ENCODE results near the gene BLNK.

BLNK gene

DNA sequence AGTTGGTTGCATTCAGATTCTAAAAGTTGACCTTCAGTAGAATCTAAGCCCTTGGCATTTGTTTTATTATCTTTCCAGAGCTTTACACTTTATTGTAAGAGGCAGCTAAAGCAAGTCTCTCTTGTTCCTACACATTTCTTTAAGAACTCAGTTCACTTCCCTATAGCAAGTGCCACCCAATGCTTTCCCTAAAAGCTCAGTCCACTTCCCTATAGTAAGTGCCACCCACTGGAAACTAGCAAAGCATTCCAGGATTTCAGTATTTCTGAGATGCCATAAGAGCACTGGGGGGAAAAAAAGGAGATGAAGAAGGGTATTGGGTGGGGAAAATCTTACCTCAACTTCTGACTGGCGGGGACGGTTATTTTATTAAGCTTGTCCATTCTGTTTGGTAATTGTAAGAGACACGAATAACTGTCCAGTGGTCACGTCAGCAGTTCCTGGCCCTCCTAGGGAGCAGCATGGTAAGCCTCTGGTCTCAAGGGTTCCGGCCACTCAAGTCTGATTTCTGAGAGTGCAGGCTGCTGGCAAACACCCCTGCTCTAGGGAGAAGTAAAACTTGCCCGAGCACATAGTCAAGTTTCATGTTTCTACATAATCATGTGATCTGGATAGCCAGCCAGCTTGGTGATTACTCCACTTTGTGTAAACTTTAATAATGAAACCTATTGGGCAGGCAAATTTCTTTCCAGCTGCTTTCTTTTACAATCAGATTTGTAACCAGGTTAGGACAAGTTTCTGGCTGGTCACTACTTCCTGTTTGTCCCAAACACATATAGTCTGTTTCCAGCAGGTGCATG, at the start of gene BLNK:
Gene BLNK, minus strand, starts transcription at position 554 of the 800 bp plus-strand sequence. Its CDS starts 171 bp downstream, at position 383.
- CTCF ChIA-PET: interaction anchor here (0.6 to 1.8 kb wide), 4 partner anchors 10 to 583 kb away, joined by 3 to 14 read pairs (median 6); no protein-coding TSS in a partner anchor
- H3K27ac ChIP-seq: peak within 1 kb of the TSS; percentile 53
- TF ChIP-seq, protein P1, sequence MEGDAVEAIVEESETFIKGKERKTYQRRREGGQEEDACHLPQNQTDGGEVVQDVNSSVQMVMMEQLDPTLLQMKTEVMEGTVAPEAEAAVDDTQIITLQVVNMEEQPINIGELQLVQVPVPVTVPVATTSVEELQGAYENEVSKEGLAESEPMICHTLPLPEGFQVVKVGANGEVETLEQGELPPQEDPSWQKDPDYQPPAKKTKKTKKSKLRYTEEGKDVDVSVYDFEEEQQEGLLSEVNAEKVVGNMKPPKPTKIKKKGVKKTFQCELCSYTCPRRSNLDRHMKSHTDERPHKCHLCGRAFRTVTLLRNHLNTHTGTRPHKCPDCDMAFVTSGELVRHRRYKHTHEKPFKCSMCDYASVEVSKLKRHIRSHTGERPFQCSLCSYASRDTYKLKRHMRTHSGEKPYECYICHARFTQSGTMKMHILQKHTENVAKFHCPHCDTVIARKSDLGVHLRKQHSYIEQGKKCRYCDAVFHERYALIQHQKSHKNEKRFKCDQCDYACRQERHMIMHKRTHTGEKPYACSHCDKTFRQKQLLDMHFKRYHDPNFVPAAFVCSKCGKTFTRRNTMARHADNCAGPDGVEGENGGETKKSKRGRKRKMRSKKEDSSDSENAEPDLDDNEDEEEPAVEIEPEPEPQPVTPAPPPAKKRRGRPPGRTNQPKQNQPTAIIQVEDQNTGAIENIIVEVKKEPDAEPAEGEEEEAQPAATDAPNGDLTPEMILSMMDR (conservative IDR thresholded peaks at IDR 0.05; ENCODE audit: low read depth): no peak
- peak; percentile 77 for DNase-seq (ENCODE audit: low spot score)
- POLR2A ChIA-PET (ENCODE audit: low non-redundant PET): interaction anchor here (0.7 kb wide), 2 partner anchors 41 to 142 kb away, joined by 3 to 4 read pairs; no protein-coding TSS in a partner anchor

DNA sequence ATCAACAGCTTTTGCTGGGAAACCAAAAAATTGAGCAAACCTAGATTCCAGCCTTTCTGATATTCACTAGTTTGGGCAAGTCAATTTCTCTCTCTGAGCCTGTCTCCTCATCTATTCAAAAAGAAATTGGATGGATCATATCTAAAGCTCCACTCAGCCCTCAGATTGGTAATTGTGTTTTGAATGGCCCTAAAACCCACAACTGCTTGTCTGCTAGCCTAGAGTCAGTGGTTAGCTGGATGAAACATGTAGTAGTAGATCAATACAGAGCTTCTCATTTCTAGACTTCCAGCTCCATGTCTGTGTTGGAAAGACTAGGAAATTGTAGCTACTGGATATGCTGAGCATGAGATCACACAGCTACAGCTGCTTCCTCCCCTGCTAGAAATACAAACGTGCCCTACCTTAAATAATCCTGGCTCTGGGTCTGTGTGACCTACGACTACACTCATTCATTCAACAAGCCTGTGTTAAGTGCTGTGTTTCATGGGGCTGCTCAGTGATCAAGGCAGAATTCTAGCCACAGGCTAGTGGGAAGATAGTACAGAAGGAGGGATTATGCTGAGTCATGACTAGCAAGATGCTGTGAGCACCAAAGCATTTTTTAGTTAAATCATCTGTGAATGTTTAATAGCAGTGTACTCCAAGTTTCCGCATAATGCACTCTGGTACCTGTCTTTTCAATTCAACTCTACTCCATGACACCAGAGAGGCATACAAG, 48.5 kb upstream of the BLNK start:
- H3K27ac ChIP-seq: no peak overlapping the region
- TF ChIP-seq, protein P1 (conservative IDR thresholded peaks at IDR 0.05; ENCODE audit: low read depth): no peak
- CTCF ChIA-PET: interaction anchor here (0.6 to 1.1 kb wide), 4 partner anchors 15 to 812 kb away, joined by 3 to 4 read pairs (median 3); no protein-coding TSS in a partner anchor
- POLR2A ChIA-PET (ENCODE audit: low non-redundant PET): no interaction called here
- DNase-seq (ENCODE audit: low spot score): no peak

DNA sequence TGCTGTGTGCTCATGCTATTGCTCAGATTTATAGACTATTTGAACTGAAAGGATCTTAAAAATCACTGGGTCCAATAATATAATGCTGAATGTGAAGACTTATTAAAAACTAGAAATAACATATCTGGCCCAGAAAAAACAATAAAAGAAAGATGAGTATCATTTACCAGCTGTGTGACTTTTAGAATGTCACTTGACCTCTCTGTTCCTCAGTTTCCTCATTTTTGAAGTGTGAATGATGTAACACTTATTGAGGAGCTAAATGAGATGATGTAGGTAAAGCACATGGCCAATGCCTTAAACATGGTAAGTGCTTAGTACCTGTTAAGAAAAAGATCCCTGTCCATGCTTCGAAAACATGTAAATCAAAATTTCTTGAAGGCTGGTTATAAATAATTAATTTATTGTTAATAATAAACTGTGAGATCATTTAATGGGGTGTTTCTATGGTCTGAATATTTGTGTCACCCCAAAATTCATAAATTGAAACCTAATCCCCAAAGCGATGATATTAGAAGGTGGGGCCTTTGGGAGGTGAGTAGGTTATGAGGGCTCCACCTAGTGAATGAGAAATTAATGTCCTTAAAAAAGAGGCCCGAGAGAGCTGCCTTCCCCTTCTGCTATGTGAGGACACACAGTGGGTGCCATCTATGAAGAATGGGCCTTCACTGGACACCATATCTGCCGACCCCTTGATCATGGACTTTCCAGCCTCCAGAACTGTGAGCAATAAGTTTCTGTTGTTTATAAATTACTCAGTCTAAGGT, 45.9 kb upstream of the BLNK start:
- ChIA-PET CTCF (interaction anchor here (0.6 to 1.4 kb wide), 5 partner anchors 10 to 88 kb away, joined by 3 to 7 read pairs (median 3); no protein-coding TSS in a partner anchor), POLR2A (ENCODE audit: low non-redundant PET) (no interaction called here)
- no peak overlapping the region for H3K27ac ChIP-seq
- no peak for DNase-seq (ENCODE audit: low spot score)
- TF ChIP-seq, protein P1 (conservative IDR thresholded peaks at IDR 0.05; ENCODE audit: low read depth): no peak

DNA sequence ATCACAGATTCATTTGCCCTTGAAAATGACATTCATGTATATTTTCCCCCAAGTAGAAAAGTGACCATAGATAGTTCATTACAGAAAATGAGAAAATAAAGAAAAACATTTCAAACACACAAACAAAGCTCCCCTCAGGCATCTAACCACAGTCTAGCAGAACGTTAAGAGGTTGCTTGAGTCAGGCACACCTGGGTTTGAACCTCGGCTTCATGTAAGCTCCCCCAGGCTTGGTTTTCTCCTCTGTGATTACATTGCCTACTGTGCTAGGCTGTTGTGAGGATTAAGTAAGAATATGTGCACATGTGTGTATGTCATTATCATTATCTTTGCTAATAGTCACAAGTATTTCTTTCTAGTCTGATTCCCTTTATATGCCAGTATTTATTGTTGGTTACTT, 42.0 kb upstream of the BLNK start:
- DNase-seq (ENCODE audit: low spot score): no peak
- no peak overlapping the region for H3K27ac ChIP-seq
- ChIA-PET CTCF (no interaction called here), POLR2A (ENCODE audit: low non-redundant PET) (no interaction called here)
- TF ChIP-seq, protein P1 (conservative IDR thresholded peaks at IDR 0.05; ENCODE audit: low read depth): no peak

DNA sequence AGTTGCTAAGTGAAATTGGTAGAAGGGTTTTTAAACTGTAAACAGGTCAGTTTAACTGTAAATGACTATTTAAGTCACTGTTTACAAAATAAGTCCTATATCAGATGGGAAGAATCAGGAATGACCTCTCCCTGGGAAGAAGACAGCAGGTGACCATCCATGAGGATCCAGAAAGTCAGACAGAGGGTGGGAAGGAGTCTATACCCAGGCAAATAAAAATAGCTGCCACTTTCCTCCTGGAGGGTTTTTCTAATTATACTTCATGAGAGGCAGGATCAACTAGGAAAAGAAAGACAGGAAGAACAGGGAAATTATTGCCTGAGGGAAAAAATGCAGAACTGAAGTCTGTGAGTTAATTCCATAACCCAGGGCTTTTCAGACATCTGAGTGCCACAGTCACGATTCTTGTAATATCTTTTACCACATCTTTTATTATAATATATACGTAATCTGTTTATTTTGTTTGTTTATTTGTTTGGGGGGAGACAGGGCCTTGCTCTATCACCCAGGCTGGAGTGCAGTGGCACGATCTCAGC, 39.9 kb upstream of the BLNK start:
- H3K27ac ChIP-seq: no peak overlapping the region
- TF ChIP-seq, protein P1 (conservative IDR thresholded peaks at IDR 0.05; ENCODE audit: low read depth): no peak
- ChIA-PET CTCF (interaction anchor here (0.6 to 0.7 kb wide), 2 partner anchors 82 to 1492 kb away, joined by 4 to 5 read pairs; no protein-coding TSS in a partner anchor), POLR2A (ENCODE audit: low non-redundant PET) (no interaction called here)
- no peak for DNase-seq (ENCODE audit: low spot score)

DNA sequence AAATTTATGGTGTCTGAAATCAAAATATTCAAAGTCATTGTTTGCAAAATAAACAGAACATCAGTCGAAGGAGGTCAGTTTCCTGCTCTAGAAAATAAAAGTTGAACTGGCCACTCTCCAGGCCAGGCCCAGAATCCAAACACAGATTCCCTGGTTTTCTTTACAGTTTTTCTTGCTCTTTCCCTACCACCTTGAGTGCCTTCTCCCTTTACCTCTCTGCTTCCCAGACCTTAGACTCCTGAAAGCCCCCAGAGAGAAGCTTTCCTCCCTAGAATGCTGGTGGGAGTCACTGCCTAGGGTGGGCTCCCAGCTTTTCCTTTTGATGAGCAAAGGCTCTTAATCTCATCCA, 38.9 kb upstream of the BLNK start:
- TF ChIP-seq, protein P1 (conservative IDR thresholded peaks at IDR 0.05; ENCODE audit: low read depth): no peak
- no peak overlapping the region for H3K27ac ChIP-seq
- CTCF ChIA-PET: no interaction called here
- POLR2A ChIA-PET (ENCODE audit: low non-redundant PET): no interaction called here
- DNase-seq (ENCODE audit: low spot score): no peak

All from RWPE1 (cell line).